ENCODE measurements around the gene HMGXB3. TPM values are rescaled to one million over a fixed set of nuclear protein-coding genes. Genes with fewer than 3 reads are reported as not detected.

Gene HMGXB3
- total RNA-seq, 1 experiment from 2014 or later = 38.0 TPM

- Histone ChIP-seq H3K27me3 (ENCODE audit: insufficient read depth, low read depth) (no peaks in the 10 kb centered on the region), H4K20me1 (ENCODE audit: insufficient read depth) (peaks cover 4% of the 10 kb centered on the region; the same call in 1 of the 2 replicates), H3K9me2 (ENCODE audit: insufficient read depth) (no peaks in the 10 kb centered on the region), H2AFZ (no peak overlapping the region), H3K36me3 (ENCODE audit: low read depth) (peaks cover 48% of the 10 kb centered on the region), H3K27ac (no peak overlapping the region), H3K9me3 (ENCODE audit: insufficient read depth, low read depth) (no peaks in the 10 kb centered on the region), H3K4me2 (no peak overlapping the region), H3K4me1 (replicated peaks; ENCODE audit: insufficient read depth) (no peaks in the 10 kb centered on the region), H3K79me2 (ENCODE audit: low read depth) (no peaks in the 10 kb centered on the region), H3F3A (ENCODE audit: insufficient read depth, low read depth) (no peaks in the 10 kb centered on the region), H3K4me3 (no peak overlapping the region)
- ChIA-PET POLR2A (ENCODE audit: unreplicated experiment) (no interaction called here), CTCF (no interaction called here)
- BruUV-seq (replicated peaks) = no TSS peak
- intact Hi-C loops (cut with micrococcal nuclease; ENCODE audit: unreplicated experiment) = loop anchor here (10.0 kb wide), 1 partner anchor 171 kb away; no protein-coding TSS in a partner anchor
- DNase-seq = no peak
- TF ChIP-seq CTCF (conservative IDR thresholded peaks at IDR 0.05) (no peak), EZH2 (IDR thresholded peaks at IDR 0.05; ENCODE audit: low read depth) (no peak)
Observed at GRCh38 chr5:150043657-150044328, 43.3 kb downstream of the HMGXB3 start.

GRCh38 chr5:150044329-150044681, 43.8 kb downstream of the HMGXB3 start:
- intact Hi-C loops (cut with micrococcal nuclease; ENCODE audit: unreplicated experiment) = loop anchor here (10.0 kb wide), 1 partner anchor 170 kb away; no protein-coding TSS in a partner anchor
- no peak overlapping the region for H2AFZ ChIP-seq
- H3K4me3 ChIP-seq = no peak overlapping the region
- no peaks in the 10 kb centered on the region for H3K79me2 ChIP-seq (ENCODE audit: low read depth)
- no peak overlapping the region for H3K4me2 ChIP-seq
- 0 out of 2 replicates have a peak, but pooled peaks cover under 1% of the 10 kb centered on the region for H3F3A ChIP-seq (ENCODE audit: insufficient read depth, low read depth)
- TF ChIP-seq EZH2 (IDR thresholded peaks at IDR 0.05; ENCODE audit: low read depth) (no peak), CTCF (conservative IDR thresholded peaks at IDR 0.05) (no peak)
- H3K9me3 ChIP-seq (ENCODE audit: insufficient read depth, low read depth) = no peaks in the 10 kb centered on the region
- H3K36me3 ChIP-seq (ENCODE audit: low read depth) = peaks cover 49% of the 10 kb centered on the region
- peaks cover 4% of the 10 kb centered on the region; the same call in 1 of the 2 replicates for H4K20me1 ChIP-seq (ENCODE audit: insufficient read depth)
- H3K27me3 ChIP-seq (ENCODE audit: insufficient read depth, low read depth) = no peaks in the 10 kb centered on the region
- BruUV-seq (replicated peaks) = no TSS peak
- ChIA-PET POLR2A (ENCODE audit: unreplicated experiment) (interaction anchor here (0.6 kb wide), 1 partner anchor 38 kb away, joined by 3 read pairs; no protein-coding TSS in a partner anchor), CTCF (no interaction called here)
- H3K4me1 ChIP-seq (replicated peaks; ENCODE audit: insufficient read depth) = no peaks in the 10 kb centered on the region
- no peaks in the 10 kb centered on the region for H3K9me2 ChIP-seq (ENCODE audit: insufficient read depth)
- DNase-seq = no peak
- H3K27ac ChIP-seq = no peak overlapping the region

- CTCF ChIA-PET = no interaction called here
- intact Hi-C loops (cut with micrococcal nuclease; ENCODE audit: unreplicated experiment) = loop anchor here (10.0 kb wide), 1 partner anchor 170 kb away; no protein-coding TSS in a partner anchor
- H3K36me3 ChIP-seq (ENCODE audit: low read depth) = peaks cover 51% of the 10 kb centered on the region
- no peaks in the 10 kb centered on the region for H3K9me3 ChIP-seq (ENCODE audit: insufficient read depth, low read depth)
- H3K27me3 ChIP-seq (ENCODE audit: insufficient read depth, low read depth) = no peaks in the 10 kb centered on the region
- TSS peak; percentile 11 for BruUV-seq (replicated peaks)
- H3K4me1 ChIP-seq (replicated peaks; ENCODE audit: insufficient read depth) = peaks cover 4% of the 10 kb centered on the region
- TF ChIP-seq CTCF (conservative IDR thresholded peaks at IDR 0.05) (no peak), EZH2 (IDR thresholded peaks at IDR 0.05; ENCODE audit: low read depth) (no peak)
- H3K4me3 ChIP-seq = no peak overlapping the region
- H3F3A ChIP-seq (ENCODE audit: insufficient read depth, low read depth) = 0 out of 2 replicates have a peak, but pooled peaks cover 3% of the 10 kb centered on the region
- POLR2A ChIA-PET (ENCODE audit: unreplicated experiment) = interaction anchor here (0.6 kb wide), 1 partner anchor 38 kb away, joined by 3 read pairs; no protein-coding TSS in a partner anchor
- no peak overlapping the region for H2AFZ ChIP-seq
- no peak overlapping the region for H3K4me2 ChIP-seq
- DNase-seq = no peak
- no peaks in the 10 kb centered on the region for H3K79me2 ChIP-seq (ENCODE audit: low read depth)
- peaks cover 2% of the 10 kb centered on the region; the same call in 1 of the 2 replicates for H4K20me1 ChIP-seq (ENCODE audit: insufficient read depth)
- no peak overlapping the region for H3K27ac ChIP-seq
- no peaks in the 10 kb centered on the region for H3K9me2 ChIP-seq (ENCODE audit: insufficient read depth)
Observed at GRCh38 chr5:150044712-150045111, 44.2 kb downstream of the HMGXB3 start.

Measured in PC-9 (cell line).